WI38 (cell line): ENCODE data around the gene CTSZ.

Experiments
- H3K4me3 ChIP-seq: 2 replicates; pipeline ENCODE4 v1.5.1; 2011; ENCODE audit warnings: low read depth, mild to moderate bottlenecking, control low read depth, low read length
- CTCF ChIP-seq: IDR thresholded peaks from 2 replicates; pipeline ENCODE4 v1.5.1; 2012; ENCODE audit warnings: low read depth, mild to moderate bottlenecking, control low read depth, low read length

The CTSZ gene

GRCh38 chr20:59031564-59032022, 24.5 kb upstream of the CTSZ start:
- peak overlapping the region; percentile 82 for H3K4me3 ChIP-seq
- no peak for TF ChIP-seq CTCF

DNA sequence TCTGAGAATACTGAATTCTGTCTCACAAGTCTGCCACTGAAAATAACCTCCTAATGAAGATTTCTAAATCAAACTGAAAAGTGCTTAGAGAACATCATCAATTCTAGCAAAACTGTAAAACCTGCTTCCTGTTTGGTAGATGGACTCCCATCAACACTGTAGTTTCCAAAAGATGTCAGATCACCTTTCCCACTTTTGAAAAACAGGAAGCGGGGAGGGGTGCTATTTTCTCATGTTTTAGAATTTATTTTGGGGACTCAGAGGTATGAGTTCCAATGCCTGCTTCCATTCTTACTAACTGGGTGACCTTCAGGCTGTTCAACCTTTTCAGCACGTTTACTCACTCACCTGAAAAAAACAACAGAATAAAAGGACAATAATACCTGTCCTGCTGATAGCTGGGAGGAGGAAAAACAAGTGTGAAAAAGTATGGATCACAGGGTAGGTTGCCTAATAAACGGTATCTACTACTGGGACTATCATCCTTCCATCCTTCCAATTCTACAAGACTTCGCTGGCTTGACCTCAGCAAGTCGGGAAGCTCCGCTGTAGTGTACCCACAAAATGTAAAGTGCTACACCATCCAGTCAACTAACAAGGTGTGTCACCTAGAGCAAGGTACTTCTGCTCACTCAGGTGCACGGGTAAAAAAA, 24.0 kb upstream of the CTSZ start:
- TF ChIP-seq CTCF: no peak
- H3K4me3 ChIP-seq: peak overlapping the region; percentile 82

GRCh38 chr20:59028812-59029211, 21.8 kb upstream of the CTSZ start:
- TF ChIP-seq CTCF: no peak
- peak overlapping the region; percentile 45 for H3K4me3 ChIP-seq

DNA sequence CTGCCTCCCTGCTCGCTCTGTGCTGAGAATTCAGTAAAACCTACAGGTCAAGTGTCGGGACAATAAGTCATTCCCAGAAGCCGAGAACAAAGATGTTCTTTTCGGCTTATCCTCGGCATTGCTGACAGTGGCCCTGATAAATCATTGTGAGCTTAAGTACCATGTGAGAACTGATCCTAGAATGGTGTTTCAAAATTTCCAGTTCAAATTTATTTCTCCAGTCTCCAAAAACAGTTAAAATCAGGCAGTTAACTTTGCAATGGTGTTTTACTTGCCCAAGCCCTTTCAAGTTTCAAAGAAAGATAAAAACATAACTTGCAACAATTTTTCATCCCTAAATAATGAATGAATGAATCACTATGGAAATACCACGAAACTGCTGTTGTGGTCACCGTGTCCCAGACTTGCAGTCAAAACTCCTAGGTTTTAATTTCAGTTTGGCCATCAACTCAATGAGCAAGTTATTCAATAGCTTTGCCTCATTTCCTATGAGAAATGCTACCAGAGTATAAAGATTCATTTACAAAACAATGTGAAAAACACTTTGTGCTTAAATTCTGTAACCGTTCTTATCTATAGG, 20.8 kb upstream of the CTSZ start:
- TF ChIP-seq CTCF: no peak
- no peak overlapping the region for H3K4me3 ChIP-seq

- no peak overlapping the region for H3K4me3 ChIP-seq
- TF ChIP-seq CTCF: no peak
Measured at GRCh38 chr20:59026904-59027740, 20.1 kb upstream of the CTSZ start.

- no peak for TF ChIP-seq CTCF
- no peak overlapping the region for H3K4me3 ChIP-seq
Measured at GRCh38 chr20:59025511-59025910, 18.5 kb upstream of the CTSZ start.

DNA sequence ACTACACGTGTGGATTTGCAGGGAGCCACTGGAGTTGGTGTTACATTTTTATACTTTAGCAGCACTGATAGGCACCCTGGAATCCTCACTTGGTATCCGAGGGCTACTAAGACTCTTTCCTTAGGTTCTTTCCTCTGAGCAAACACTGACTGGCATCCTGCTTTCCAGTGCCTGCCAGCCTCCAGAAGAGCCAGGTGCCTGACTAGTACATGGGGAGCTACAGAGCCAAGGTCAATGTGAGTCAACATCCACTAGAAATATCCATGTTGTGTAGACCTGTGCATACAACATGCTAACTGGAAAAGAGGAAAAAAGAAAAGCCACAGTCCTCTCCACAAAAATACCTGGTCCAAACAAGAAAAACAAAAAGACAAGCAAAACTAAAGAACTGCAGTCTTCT, 18.0 kb upstream of the CTSZ start:
- TF ChIP-seq CTCF: no peak

More for the DNA sequence above, 18.0 kb upstream of the CTSZ start:
- H3K4me3 ChIP-seq: no peak overlapping the region
